A549 (cell line): ENCODE data around the gene NEDD9. TPM values are rescaled to one million over a fixed set of nuclear protein-coding genes. Genes with fewer than 3 reads are reported as not detected.

ENCODE experiments used
- ATAC-seq, 2 experiments: fragments of 200-7000 bp in 1 of 2; fragments of >200 bp in 1 of 2; cut with Nextera tagmentation in 1 of 2; cut with Tn5 transposase in 1 of 2; 3 replicates each; pipeline versions ENCODE4 v1.8.0 to v1.9.1; 2018 to 2020; ENCODE audit warnings: mild to moderate bottlenecking in 1 of 2, moderate library complexity in 1 of 2
- CTCF ChIA-PET: fragments of 300-600 bp; sonication (Branson Sonifier 250); formaldehyde crosslinking; extraction: SDS; loops from one replicate; lab custom pipeline; 2021; ENCODE audit warnings: antibody characterized with exemption, inconsistent platforms; lab: Yijun Ruan, JAX
- POLR2A ChIA-PET: fragments of 350-600 bp; formaldehyde crosslinking; extraction: SDS; loops from one replicate; lab custom pipeline; 2021; ENCODE audit warnings: antibody characterized with exemption, inconsistent platforms; lab: Yijun Ruan, JAX
- DNase-seq, 2 experiments: peaks; one replicate each; pipeline versions ENCODE4 v3.0.0 to v3.0.0-alpha.2; 2011 to 2016; ENCODE audit warnings: low read depth in 1 of 2, low spot score in 1 of 2
- FAIRE-seq: peaks from 2 replicates; lab custom pipeline; 2011; peaks lifted over from hg19 to GRCh38; lab: Jason Lieb, UNC
- H3K27ac ChIP-seq, 2 experiments: fragments of >200 bp; sonication (Bioruptor Twin); formaldehyde crosslinking; 3 replicates each; pipeline ENCODE4 v1.5.1; 2016 to 2017
- H3K4me1 ChIP-seq: fragments of >200 bp; sonication (Bioruptor Twin); formaldehyde crosslinking; 3 replicates; pipeline ENCODE4 v1.6.1; 2016
- H3K4me2 ChIP-seq: fragments of >200 bp; sonication (Bioruptor Twin); formaldehyde crosslinking; 3 replicates; pipeline ENCODE4 v1.6.1; 2016
- H3K4me3 ChIP-seq: fragments of >200 bp; sonication (Bioruptor Twin); formaldehyde crosslinking; 3 replicates; pipeline ENCODE4 v1.5.1; 2016
- H3K9me3 ChIP-seq: fragments of >200 bp; sonication (Bioruptor Twin); formaldehyde crosslinking; 3 replicates; pipeline ENCODE4 v1.6.1; 2016
- CHD2 ChIP-seq: fragments of 150-350 bp; IDR thresholded peaks from 2 replicates; pipeline ENCODE4 v1.6.1; 2014; ENCODE audit warnings: low read length; ENCODE audit not compliant: partially characterized antibody
- CHD4 ChIP-seq: fragments of 200-600 bp; sonication (generic); IDR thresholded peaks from 2 replicates; pipeline ENCODE4 v1.6.1; 2016; ENCODE audit warnings: antibody characterized with exemption, mild to moderate bottlenecking, borderline replicate concordance
- EP300 ChIP-seq, 2 experiments: fragments of >200 bp; sonication (Bioruptor Twin); formaldehyde crosslinking; IDR thresholded peaks; 2 replicates in 1 of 2; 3 replicates in 1 of 2; pipeline ENCODE4 v1.6.1; 2016 to 2017
- ESRRA ChIP-seq: fragments of 150-350 bp; IDR thresholded peaks from 2 replicates; pipeline ENCODE4 v1.6.1; 2014; ENCODE audit warnings: mild to moderate bottlenecking, low read length, borderline replicate concordance
- FOSL2 ChIP-seq, 2 experiments: fragments of 450-650 bp in 1 of 2; fragments of >200 bp in 1 of 2; sonication (Bioruptor Twin) in 1 of 2; formaldehyde crosslinking; IDR thresholded peaks; 2 replicates each; pipeline versions ENCODE4 v1.5.0 to v1.6.1; 2016 to 2020; ENCODE audit warnings: mild to moderate bottlenecking in 1 of 2, moderate library complexity in 1 of 2
- FOXS1 ChIP-seq: fragments of 250-450 bp; sonication (Bioruptor Pico); IDR thresholded peaks from 2 replicates; pipeline ENCODE4 v1.5.0; 2020; ENCODE audit warnings: mild to moderate bottlenecking, moderate library complexity
- KDM1A ChIP-seq: fragments of 200-600 bp; sonication (generic); IDR thresholded peaks from 2 replicates; pipeline ENCODE4 v1.6.1; 2016; ENCODE audit warnings: low read depth, mild to moderate bottlenecking
- KDM5A ChIP-seq: fragments of 200-600 bp; sonication (generic); IDR thresholded peaks from 2 replicates; pipeline ENCODE4 v1.6.1; 2016; ENCODE audit warnings: antibody characterized with exemption, mild to moderate bottlenecking
- MAFK ChIP-seq: fragments of 450-650 bp; IDR thresholded peaks from 2 replicates; pipeline ENCODE4 v1.6.1; 2014; ENCODE audit not compliant: partially characterized antibody
- MYC ChIP-seq: IDR thresholded peaks from 2 replicates; pipeline ENCODE4 v1.6.1; 2012; ENCODE audit warnings: mild to moderate bottlenecking, inconsistent platforms, low read length, improper control_type of control experiment, borderline replicate concordance
- NFE2L2 ChIP-seq: fragments of 150-350 bp; conservative IDR thresholded peaks from 2 replicates; pipeline ENCODE4 v1.6.1; 2014; ENCODE audit warnings: low read length
- PHF8 ChIP-seq: fragments of 200-600 bp; sonication (generic); IDR thresholded peaks from 2 replicates; pipeline ENCODE4 v1.6.1; 2016; ENCODE audit warnings: low read depth, mild to moderate bottlenecking, antibody characterized with exemption, moderate library complexity, borderline replicate concordance
- RARB ChIP-seq: fragments of 250-450 bp; sonication (Bioruptor Pico); IDR thresholded peaks from 2 replicates; pipeline ENCODE4 v1.8.0; 2021; ENCODE audit warnings: mild to moderate bottlenecking, moderate library complexity
- RFX5 ChIP-seq: fragments of 450-650 bp; IDR thresholded peaks from 2 replicates; pipeline ENCODE4 v1.7.1; 2014; ENCODE audit warnings: antibody characterized with exemption, mild to moderate bottlenecking, moderate library complexity
- RNF2 ChIP-seq: fragments of 200-600 bp; sonication (generic); IDR thresholded peaks from 2 replicates; pipeline ENCODE4 v1.6.1; 2016; ENCODE audit warnings: low read depth, mild to moderate bottlenecking, antibody characterized with exemption, moderate library complexity, borderline replicate concordance
- SMC3 ChIP-seq: fragments of >200 bp; sonication (Bioruptor Twin); formaldehyde crosslinking; IDR thresholded peaks from 3 replicates; pipeline ENCODE4 v1.6.1; 2018; ENCODE audit warnings: inconsistent platforms
- SREBF2 ChIP-seq: fragments of 450-650 bp; IDR thresholded peaks from 2 replicates; pipeline ENCODE4 v1.6.1; 2014; ENCODE audit warnings: mild to moderate bottlenecking, moderate library complexity
- ZC3H11A ChIP-seq: fragments of 450-650 bp; IDR thresholded peaks from 2 replicates; pipeline ENCODE4 v1.6.1; 2014; ENCODE audit warnings: antibody characterized with exemption, mild to moderate bottlenecking
- ZNF302 ChIP-seq: fragments of 250-450 bp; sonication (Bioruptor Pico); IDR thresholded peaks from 2 replicates; pipeline ENCODE4 v1.9.0; 2021; ENCODE audit warnings: inconsistent platforms, mild to moderate bottlenecking, moderate library complexity
- WGBS: methylation state at CpG from one replicate; pipeline ENCODE4 v1.1.6; 2017; ENCODE audit errors: missing lambda C conversion rate; 5-methylcytosine and 5-hydroxymethylcytosine counted together
- polyA plus RNA-seq, 4 experiments: library from polyadenylated mRNA; depleted of rRNA in 3 of 4; stranded (reverse); fragments of >200 nt; fragmentation: RNase III in 1 of 4; extraction: RNeasy Plus Mini Kit Qiagen cat#74134 plus additional on column Dnase treatment in 1 of 4; gene quantifications; 2 replicates in 3 of 4; 3 replicates in 1 of 4; pipeline ENCODE4 v1.2.3, GENCODE V29; 2011 to 2017
- TF ChIP-seq, protein P1 (sequence below): IDR thresholded peaks from 2 replicates; pipeline ENCODE4 v1.6.1; 2012
- TF ChIP-seq, protein P2 (sequence below): fragments of 150-350 bp; IDR thresholded peaks from 2 replicates; pipeline ENCODE4 v1.6.1; 2014; ENCODE audit warnings: low read depth, mild to moderate bottlenecking, low read length
- TF ChIP-seq, protein P3 (sequence below): fragments of >200 bp; sonication (Bioruptor Twin); formaldehyde crosslinking; IDR thresholded peaks from 3 replicates; pipeline ENCODE4 v1.6.1; 2016

NEDD9 gene
- polyA plus RNA-seq, 2 of the 4 experiments (the other 2 are of a cell fraction), result 46.7 to 79.6 TPM

DNA sequence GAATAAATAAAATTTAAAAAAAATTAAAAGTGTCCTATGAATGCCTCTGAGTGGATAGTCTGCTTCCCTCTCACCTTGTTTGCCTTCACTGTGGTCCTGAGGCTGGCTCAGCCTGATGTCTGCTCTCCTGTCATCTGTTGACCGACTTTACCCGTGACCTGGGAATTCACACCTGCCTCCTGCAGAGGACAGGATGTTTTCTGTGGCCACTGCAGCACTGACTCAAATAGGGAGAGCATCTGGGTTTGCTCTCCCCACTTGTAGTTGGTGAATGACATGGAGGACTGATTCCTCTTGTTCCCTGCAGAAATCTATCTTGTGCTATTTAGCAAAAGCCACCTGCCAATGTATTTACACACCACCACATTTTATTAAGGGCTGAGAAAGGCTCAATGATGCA is 68.5 kb downstream of the NEDD9 start (continued):
- TF ChIP-seq RFX5 (no peak), SMC3 (no peak), RNF2 (no peak)

DNA sequence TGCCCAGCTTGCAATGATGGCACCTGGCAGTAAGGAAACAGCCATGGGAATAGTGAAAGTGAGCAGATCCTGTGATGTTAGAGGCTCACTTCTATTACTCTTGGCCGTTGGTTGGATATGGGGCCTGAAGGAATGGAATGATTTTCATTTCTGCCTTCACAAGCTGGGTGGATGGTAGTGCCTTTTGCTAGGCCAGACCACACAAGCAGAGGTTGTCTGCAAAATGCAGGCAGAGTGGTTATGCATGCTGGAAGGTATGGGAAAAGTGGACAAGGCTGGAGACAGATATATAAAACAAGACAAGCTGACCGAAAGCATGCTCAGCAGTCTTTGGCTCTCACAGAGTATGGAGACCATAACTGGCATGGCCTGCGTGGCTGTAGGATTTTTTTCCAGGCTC is 70.2 kb downstream of the NEDD9 start:
- TF ChIP-seq, protein P1, sequence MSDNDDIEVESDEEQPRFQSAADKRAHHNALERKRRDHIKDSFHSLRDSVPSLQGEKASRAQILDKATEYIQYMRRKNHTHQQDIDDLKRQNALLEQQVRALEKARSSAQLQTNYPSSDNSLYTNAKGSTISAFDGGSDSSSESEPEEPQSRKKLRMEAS, result no peak
- no peak for TF ChIP-seq MYC
- no peak for TF ChIP-seq FOSL2 (IDR thresholded peaks at IDR 0.05)
- no peak for TF ChIP-seq FOSL2 (CRISPR knock-in tag; IDR thresholded peaks at IDR 0.05)
- no peak for TF ChIP-seq ZNF302
- TF ChIP-seq PHF8, result no peak
- no peak for TF ChIP-seq RARB (CRISPR knock-in tag)
- TF ChIP-seq ZC3H11A, result no peak
- TF ChIP-seq EP300 (IDR thresholded peaks at IDR 0.05), result no peak
- no peak for TF ChIP-seq NFE2L2
- no peak for TF ChIP-seq KDM1A
- no peak for TF ChIP-seq ESRRA
- TF ChIP-seq, protein P2, sequence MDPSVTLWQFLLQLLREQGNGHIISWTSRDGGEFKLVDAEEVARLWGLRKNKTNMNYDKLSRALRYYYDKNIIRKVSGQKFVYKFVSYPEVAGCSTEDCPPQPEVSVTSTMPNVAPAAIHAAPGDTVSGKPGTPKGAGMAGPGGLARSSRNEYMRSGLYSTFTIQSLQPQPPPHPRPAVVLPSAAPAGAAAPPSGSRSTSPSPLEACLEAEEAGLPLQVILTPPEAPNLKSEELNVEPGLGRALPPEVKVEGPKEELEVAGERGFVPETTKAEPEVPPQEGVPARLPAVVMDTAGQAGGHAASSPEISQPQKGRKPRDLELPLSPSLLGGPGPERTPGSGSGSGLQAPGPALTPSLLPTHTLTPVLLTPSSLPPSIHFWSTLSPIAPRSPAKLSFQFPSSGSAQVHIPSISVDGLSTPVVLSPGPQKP, result no peak
- TF ChIP-seq, protein P3, sequence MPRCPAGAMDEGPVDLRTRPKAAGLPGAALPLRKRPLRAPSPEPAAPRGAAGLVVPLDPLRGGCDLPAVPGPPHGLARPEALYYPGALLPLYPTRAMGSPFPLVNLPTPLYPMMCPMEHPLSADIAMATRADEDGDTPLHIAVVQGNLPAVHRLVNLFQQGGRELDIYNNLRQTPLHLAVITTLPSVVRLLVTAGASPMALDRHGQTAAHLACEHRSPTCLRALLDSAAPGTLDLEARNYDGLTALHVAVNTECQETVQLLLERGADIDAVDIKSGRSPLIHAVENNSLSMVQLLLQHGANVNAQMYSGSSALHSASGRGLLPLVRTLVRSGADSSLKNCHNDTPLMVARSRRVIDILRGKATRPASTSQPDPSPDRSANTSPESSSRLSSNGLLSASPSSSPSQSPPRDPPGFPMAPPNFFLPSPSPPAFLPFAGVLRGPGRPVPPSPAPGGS, result no peak
- TF ChIP-seq CHD2, result no peak
- no peak for TF ChIP-seq MAFK
- no peak for TF ChIP-seq FOXS1 (CRISPR knock-in tag)
- no peak for TF ChIP-seq SREBF2
- no peak for TF ChIP-seq CHD4
- Histone ChIP-seq H3K4me1 (peaks cover 9% of the 10 kb centered on the region), H3K4me2 (no peak overlapping the region), H3K27ac (peak overlapping the region in 1 of 2 experiments; percentile 48; a peak in 1 of 6 replicates), H3K4me3 (no peak overlapping the region), H3K9me3 (peaks cover 6% of the 10 kb centered on the region; the same call in 1 of the 3 replicates)
- CTCF ChIA-PET, result interaction anchor here (1.7 to 3.4 kb wide), 3 partner anchors 10 to 334 kb away, joined by 3 to 14 read pairs (median 9); no protein-coding TSS in a partner anchor
- FAIRE-seq (no peak), DNase-seq (no peak), ATAC-seq (no peak)
- WGBS, result 100% methylated on average over 3 of the region's 3 CpGs
- POLR2A ChIA-PET, result no interaction called here

DNA sequence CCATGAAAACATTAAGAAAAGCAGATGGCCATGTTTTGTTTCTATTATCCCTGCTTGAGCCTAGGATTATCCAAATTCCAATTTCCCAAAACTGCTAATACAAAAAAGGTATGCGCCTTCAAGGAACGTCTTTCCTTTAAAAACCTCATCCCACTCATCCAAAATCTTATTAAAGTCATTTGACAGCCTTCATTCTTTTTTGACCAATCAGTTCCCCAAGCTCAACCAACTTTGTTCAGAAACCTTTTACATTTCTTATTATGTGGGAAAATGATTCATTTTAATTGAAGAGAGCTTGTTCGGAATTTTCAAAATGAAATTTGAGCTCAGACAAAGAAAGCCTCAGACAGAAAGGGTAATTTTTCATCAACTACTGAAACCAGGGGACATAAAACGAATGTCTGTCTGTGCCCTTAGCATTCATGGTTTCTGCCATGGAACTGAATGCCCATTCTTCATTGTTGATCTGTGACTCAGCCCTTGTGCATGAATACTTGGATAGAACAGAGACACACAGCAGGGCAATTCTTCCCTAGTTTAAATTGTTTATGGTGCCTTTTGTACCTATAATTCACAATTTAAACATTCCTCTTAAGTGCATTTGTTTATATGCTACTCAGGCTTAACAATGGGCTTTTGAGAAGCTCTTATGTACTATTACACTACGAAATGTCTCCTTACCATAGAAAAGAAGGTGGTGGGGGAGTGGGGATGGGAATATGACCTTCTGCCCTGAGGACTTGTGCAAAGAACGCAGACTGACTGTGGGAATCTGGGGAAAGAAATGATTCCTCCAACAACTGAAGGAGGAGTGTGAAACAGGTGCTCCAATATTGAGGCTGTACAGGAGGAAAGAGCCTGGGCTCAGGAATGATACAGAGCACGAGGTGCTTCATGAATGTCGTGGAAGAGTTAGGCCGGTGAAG is 71.2 kb downstream of the NEDD9 start:
- POLR2A ChIA-PET, result no interaction called here
- H3K4me1 ChIP-seq, result peaks cover 9% of the 10 kb centered on the region
- peaks cover 8% of the 10 kb centered on the region; the same call in 1 of the 3 replicates for H3K9me3 ChIP-seq
- CTCF ChIA-PET, result interaction anchor here (3.4 kb wide), 1 partner anchor 11 kb away, joined by 14 read pairs; no protein-coding TSS in a partner anchor
- TF ChIP-seq KDM5A, result no peak
- TF ChIP-seq, all 56 proteins: peak for 0
- Histone ChIP-seq H3K27ac (peak overlapping the region in 1 of 2 experiments; percentile 48; a peak in 2 of 6 replicates), H3K4me3 (no peak overlapping the region), H3K4me2 (peak overlapping the region; percentile 19; the same call in 1 of the 3 replicates)
- FAIRE-seq (no peak), DNase-seq (no peak), ATAC-seq (peak in 1 of 2 experiments; percentile 34; a peak in 1 of 6 replicates)
- WGBS, result 86% methylated on average over 9 of the region's 9 CpGs
